ENCODE results near the gene SLC9A3.
"Not testable (repeated sequence)": the region's sequence is repeated elsewhere in the genome, so short reads cannot be mapped to it uniquely, and the experiment has no call there.

The SLC9A3 gene

DNA sequence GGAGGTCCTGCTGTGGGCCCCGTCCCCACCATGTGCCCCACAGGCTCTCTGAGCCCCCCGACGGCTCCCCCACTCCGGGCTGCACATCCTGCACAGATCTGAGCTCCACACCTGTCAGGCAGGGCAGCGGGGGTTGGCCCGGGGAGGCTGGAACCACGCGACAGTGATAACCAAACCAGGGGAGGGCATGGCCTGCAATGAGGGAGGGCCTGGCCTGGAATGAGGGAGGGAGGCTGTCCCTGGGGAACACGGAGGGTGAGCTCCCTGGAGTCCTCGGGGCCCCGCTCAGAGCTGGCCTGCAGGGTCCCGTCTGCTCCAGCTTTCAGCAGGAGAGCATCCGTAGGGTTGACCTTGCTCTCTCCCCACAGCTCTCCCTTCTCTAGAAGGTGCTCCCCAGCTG, 30.5 kb downstream of the SLC9A3 start:
- Mint-ChIP-seq H3K9me3 (no peaks in the 10 kb centered on the region), H3K4me3 (no peak overlapping the region), H3K27me3 (peaks cover 85% of the 10 kb centered on the region), H3K27ac (no peak overlapping the region), H3K36me3 (ENCODE audit: low read depth) (no peaks in the 10 kb centered on the region), H3K4me1 (ENCODE audit: low read depth) (no peaks in the 10 kb centered on the region)
- intact Hi-C loops (cut with micrococcal nuclease), result no loop called here

DNA sequence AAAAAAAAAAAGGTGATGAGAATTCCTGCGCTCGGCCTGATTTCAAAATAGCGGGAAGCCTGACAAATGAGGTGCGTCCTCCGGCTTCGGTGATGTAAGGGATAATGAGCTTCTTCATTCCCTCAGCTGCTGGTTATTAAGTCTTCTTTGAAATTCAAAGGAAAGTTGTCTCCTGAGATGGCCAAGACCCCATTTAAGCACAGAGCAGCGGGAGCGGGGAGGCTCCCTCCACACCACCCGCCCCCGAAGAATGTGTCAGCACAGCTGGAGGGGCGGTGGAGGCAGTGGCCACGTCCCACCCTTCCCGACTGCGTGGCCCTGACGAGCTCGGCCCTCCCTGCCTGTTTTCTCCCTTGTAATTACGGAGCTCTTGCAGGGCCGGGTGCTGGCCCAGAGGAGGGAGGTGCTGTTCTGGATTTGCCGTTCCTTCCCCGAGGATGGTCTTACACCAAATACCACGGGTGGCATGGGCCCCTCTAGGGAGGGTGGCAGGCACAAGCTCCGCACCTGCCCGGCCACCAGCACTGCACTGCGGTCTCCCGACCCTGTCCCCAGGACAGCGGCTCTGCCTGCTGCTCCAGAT, 31.0 kb downstream of the SLC9A3 start:
- no peaks in the 10 kb centered on the region for H3K36me3 Mint-ChIP-seq (ENCODE audit: low read depth)
- H3K4me3 Mint-ChIP-seq, result no peak overlapping the region
- H3K27ac Mint-ChIP-seq, result no peak overlapping the region
- no peaks in the 10 kb centered on the region for H3K4me1 Mint-ChIP-seq (ENCODE audit: low read depth)
- H3K9me3 Mint-ChIP-seq, result no peaks in the 10 kb centered on the region
- intact Hi-C loops (cut with micrococcal nuclease), result no loop called here
- H3K27me3 Mint-ChIP-seq, result peaks cover 85% of the 10 kb centered on the region

DNA sequence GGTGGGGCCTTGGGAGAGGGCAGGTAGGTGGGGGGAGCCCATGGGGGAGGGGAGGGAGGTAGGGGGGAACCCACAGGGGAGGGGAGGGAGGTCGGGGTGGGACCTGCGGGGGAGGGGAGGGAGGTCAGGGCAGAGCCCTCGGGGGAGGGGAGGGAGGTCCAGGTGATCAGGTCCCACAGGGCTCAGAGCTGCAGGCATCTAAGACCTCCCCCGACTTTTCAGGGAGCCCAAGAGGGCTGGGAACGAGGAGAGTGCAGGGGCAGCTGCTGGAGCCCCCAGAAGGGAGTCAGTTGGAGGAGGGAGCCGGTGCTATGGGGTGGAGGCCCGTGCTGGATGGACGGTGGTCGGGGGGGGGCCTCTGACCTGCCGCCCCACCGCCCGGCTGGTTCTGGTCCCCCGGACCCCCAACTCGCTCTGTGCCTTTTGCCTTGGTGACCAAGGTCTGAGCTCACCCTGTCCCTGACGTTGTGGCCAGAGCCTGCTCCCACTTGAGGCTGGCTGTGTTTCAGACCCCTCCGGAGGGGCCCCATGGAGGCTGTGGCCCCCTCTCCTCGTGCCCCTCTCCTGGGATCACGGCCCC, 31.8 kb downstream of the SLC9A3 start:
- intact Hi-C loops (cut with micrococcal nuclease), result no loop called here
- H3K4me3 Mint-ChIP-seq, result no peak overlapping the region
- no peaks in the 10 kb centered on the region for H3K4me1 Mint-ChIP-seq (ENCODE audit: low read depth)
- no peaks in the 10 kb centered on the region for H3K36me3 Mint-ChIP-seq (ENCODE audit: low read depth)
- peaks cover 86% of the 10 kb centered on the region for H3K27me3 Mint-ChIP-seq
- H3K27ac Mint-ChIP-seq, result no peak overlapping the region
- no peaks in the 10 kb centered on the region for H3K9me3 Mint-ChIP-seq

DNA sequence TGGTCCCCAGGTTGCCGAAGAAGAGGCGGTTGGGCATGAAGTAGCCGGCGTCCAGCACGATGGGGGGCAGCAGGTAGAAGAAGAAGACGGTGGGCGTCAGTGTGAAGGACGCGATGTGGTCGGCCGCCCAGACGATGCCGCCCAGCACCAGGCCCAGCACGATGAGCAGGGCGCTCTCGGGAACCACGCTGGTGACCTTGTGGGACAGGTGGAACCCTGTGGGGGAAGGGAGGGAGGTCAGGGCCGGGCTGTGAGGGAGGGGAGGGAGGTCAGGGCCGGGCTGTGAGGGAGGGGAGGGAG, 32.4 kb downstream of the SLC9A3 start:
- Mint-ChIP-seq H3K36me3 (ENCODE audit: low read depth) (no peaks in the 10 kb centered on the region), H3K27me3 (peaks cover 82% of the 10 kb centered on the region), H3K9me3 (no peaks in the 10 kb centered on the region), H3K4me3 (no peak overlapping the region), H3K27ac (no peak overlapping the region), H3K4me1 (ENCODE audit: low read depth) (no peaks in the 10 kb centered on the region)
- intact Hi-C loops (cut with micrococcal nuclease), result no loop called here

DNA sequence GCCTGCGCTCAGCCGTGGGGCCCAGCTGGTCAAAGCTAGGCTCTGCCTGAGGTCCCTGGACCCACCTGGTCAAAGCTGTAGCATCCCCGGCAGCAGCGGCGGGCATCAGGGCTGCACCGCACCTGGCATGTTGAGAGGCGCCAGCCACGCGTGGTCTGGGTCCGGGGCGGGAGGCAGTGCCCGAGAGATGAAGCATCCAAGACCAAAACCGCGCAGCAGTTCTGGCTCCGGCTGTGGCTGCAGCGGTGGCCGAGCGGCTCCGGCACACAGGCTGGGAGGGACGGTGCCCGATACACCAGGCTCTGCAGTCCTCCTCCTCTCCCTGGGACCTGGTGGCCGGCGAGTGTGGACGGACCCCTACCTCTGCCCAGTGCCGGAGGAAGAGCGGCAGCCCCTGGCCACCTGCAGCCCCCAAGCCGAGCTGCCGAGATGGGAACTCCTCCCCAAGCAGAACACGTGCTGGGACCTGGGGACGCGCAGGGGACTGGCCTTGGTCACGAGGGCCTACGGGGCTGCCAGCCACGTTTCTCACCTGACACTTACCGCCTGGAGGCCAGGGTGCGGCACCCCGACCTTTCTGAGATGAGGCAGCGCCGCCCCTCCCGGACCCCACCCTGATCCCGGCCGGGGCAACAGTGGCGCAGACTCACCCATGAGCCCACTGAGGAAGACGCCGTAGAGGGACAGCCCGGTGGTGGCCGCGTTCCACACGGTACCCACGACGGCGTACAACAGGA, 33.0 kb downstream of the SLC9A3 start:
- Mint-ChIP-seq H3K27me3 (peaks cover 79% of the 10 kb centered on the region), H3K4me1 (ENCODE audit: low read depth) (peaks cover 4% of the 10 kb centered on the region), H3K4me3 (no peak overlapping the region), H3K9me3 (no peaks in the 10 kb centered on the region), H3K36me3 (ENCODE audit: low read depth) (no peaks in the 10 kb centered on the region), H3K27ac (no peak overlapping the region)
- intact Hi-C loops (cut with micrococcal nuclease), result no loop called here

DNA sequence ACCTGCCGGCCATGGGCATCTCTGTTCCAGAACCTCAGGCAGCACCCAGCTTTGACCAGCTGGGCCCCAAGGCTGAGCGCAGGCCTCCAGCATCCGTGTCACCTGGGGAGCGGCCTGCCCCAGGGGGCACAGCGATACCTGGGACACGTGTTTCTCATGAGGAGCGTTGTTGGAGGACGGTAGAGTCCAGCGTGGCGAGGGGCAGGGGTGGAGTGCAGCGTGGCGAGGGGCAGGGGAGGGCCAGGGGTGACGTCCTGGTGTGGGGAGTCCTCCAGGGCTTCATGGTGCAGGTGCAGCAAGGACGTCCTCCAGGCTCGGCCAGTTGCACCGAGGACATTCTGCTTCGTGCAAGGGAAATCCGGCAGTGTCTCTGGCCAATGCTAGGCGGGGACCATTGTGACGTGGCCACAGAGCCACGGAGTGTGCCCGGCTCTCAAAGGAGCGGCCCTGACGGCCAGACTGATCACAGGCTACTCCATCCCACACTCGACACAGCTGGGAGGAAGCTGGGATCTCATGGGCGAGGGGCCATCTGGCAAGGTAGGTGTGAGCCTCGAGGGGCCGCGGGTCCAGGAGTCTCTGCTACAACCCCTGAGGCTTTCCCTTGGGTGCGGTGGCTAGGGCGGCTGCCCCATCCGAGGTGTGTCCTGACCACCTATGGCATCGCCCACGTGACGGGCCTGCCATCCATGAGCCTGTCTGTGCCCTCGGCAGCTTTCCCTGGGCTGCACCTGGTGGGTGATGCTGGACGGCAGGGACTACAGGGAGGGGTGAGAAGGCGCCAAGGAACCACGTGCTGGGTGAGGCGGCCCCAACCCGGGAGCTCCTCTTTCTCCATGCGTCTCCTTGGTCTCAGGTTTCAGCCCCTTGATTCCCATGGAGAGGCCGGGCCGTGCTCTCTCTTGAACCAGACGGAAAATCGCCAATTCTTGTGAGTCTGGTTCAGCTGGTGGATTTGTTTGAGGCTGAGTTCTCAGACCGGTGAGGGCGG, 33.8 kb downstream of the SLC9A3 start:
- Mint-ChIP-seq H3K9me3 (no peaks in the 10 kb centered on the region), H3K4me3 (no peak overlapping the region), H3K27me3 (peaks cover 79% of the 10 kb centered on the region), H3K4me1 (ENCODE audit: low read depth) (peaks cover 13% of the 10 kb centered on the region), H3K36me3 (ENCODE audit: low read depth) (no peaks in the 10 kb centered on the region), H3K27ac (no peak overlapping the region)
- intact Hi-C loops (cut with micrococcal nuclease), result no loop called here

DNA sequence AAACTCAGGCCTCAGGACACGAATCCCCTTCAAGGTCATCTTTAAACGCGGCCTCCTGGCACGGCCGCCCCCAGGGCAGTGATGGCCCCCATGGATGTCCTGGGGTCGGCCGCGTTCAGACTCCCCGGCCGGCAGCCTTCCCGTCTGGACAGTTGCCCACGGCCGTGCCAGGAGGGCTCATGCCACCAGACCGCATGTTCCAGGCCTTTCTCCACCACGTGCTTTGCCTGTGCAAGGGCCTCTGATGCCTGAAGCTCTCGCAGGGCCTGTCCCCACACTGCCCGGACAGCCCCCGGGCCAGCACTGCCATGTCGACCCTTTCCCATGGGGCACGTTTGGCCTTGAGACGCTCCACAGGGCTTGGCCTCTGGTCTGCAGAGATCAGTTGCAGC, 34.6 kb downstream of the SLC9A3 start:
- H3K9me3 Mint-ChIP-seq, result no peaks in the 10 kb centered on the region
- H3K27me3 Mint-ChIP-seq, result peaks cover 82% of the 10 kb centered on the region
- no peaks in the 10 kb centered on the region for H3K36me3 Mint-ChIP-seq (ENCODE audit: low read depth)
- peaks cover 20% of the 10 kb centered on the region for H3K4me1 Mint-ChIP-seq (ENCODE audit: low read depth)
- no peak overlapping the region for H3K27ac Mint-ChIP-seq
- intact Hi-C loops (cut with micrococcal nuclease), result loop anchor here (10.0 kb wide), 1 partner anchor 115 kb away; no protein-coding TSS in a partner anchor
- no peak overlapping the region for H3K4me3 Mint-ChIP-seq

DNA sequence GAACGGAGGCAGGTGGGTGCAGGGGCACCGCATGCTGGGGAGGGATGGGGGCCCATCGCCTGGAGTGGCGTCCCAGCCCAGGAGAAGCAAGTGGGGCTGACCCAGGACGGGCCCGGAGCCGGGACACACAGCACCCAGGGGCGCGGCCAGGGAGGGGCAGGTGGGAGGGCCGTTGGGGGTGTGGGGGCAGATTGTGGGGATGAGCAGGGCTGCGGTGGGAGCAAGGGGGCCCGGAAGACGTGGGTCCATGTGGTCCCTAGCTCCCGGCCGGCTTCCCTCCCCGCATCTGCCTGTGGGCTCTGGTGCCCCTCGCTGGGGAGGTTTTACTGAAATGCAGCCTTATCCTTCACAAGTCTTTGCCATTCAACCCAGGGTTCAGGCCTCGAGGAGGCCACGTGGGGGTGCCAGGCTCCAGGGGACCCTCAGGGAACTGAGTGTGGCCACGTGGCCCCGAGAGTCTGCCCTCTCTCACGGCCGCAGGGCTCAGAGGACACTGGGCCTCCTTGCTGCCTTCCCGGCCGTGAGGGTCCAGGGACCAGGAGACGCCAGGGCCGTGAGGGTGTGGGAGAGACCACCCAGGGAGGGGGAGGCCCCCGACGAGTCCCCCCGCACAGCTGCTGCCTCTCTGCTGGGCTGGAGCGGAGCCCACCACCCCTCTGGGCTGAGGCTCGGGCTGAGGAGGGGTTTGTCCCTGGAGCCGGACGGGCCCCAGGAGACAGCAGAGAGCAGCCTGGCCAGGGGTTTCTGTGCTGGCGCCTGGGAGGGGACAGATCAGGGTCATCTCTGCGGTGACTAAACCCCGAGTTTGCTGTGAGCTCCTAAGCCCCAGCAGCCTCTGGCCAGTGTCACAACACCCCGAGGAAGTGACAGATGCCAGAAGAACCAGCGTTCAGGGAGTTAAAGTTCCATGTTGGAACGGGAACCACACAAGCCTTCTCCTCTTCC, 35.2 kb downstream of the SLC9A3 start:
- H3K36me3 Mint-ChIP-seq (ENCODE audit: low read depth), result no peaks in the 10 kb centered on the region
- H3K4me3 Mint-ChIP-seq, result no peak overlapping the region
- H3K4me1 Mint-ChIP-seq (ENCODE audit: low read depth), result peaks cover 20% of the 10 kb centered on the region
- H3K27ac Mint-ChIP-seq, result no peak overlapping the region
- intact Hi-C loops (cut with micrococcal nuclease), result loop anchor here (10.0 kb wide), 1 partner anchor 116 kb away; no protein-coding TSS in a partner anchor
- no peaks in the 10 kb centered on the region for H3K9me3 Mint-ChIP-seq
- peaks cover 80% of the 10 kb centered on the region for H3K27me3 Mint-ChIP-seq

DNA sequence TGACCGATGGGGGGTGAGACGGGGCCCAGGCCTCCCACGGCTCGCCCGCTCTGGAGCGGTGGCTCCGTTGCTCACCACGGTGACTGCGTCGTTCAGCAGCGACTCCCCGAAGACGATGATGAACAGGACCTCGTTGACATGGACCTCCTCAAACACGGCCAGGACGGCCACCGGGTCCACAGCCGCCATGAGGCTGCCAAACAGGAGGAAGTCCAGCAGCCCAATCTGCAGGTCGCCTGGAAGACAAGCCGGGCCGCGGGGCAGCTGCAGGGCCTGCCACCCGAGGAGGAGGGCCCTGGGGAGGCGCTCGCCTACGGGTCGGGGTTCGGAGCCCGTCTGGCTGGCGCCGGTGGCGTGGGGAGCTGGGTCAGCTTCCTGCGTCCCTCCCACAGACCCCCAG, 36.0 kb downstream of the SLC9A3 start:
- no peak overlapping the region for H3K27ac Mint-ChIP-seq
- peaks cover 78% of the 10 kb centered on the region for H3K27me3 Mint-ChIP-seq
- no peaks in the 10 kb centered on the region for H3K36me3 Mint-ChIP-seq (ENCODE audit: low read depth)
- H3K9me3 Mint-ChIP-seq, result no peaks in the 10 kb centered on the region
- H3K4me3 Mint-ChIP-seq, result no peak overlapping the region
- peaks cover 20% of the 10 kb centered on the region for H3K4me1 Mint-ChIP-seq (ENCODE audit: low read depth)
- intact Hi-C loops (cut with micrococcal nuclease), result loop anchor here (10.0 kb wide), 1 partner anchor 117 kb away; no protein-coding TSS in a partner anchor

DNA sequence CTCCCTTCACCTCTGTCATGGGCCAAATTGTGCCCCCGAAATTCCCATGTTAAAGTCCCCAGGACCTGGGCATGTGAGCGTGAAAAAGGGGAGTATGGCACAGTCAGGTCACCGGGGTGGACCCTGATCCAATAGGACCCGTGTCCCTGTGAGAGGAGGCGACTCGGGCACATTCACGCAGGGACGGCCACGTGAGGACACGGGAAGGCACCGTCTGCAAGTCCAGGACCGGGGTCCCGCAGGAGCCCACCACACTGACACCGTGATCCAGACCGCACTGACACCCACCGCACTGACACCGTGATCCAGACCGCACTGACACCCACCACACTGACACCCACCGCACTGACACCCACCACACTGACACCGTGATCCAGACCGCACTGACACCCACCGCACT, 37.7 kb downstream of the SLC9A3 start:
- not testable (repeated sequence) for H3K36me3 Mint-ChIP-seq (ENCODE audit: low read depth); H3K9me3 Mint-ChIP-seq

DNA sequence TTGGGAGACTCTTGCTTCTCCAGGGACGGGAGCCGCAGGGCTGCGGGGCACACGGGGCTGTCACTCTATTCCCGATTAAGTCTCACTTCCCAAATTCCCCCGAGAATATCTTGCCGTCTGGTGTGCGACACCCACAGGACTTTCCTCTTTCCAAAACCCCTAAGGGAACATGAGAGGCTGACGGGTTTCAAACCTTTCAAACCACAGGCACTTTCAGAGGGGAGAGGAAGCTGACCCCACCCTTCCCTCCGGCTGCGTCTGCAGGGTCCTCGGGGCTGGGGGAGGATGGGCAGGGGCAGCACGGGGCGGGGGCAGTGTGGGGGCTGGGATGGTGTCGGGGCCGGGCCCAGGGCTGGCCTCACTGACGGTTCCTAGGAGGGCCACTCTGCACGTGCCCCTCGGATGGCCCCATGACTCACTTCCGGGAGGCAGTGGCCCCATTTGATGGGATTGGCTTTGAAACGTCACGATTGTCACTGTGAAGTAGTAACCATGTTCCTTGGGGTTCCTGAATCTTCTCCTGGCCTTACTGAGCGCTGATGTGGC, 38.2 kb downstream of the SLC9A3 start:
- Mint-ChIP-seq H3K27ac (peak overlapping the region; percentile 35), H3K27me3 (peaks cover 80% of the 10 kb centered on the region), H3K4me3 (no peak overlapping the region), H3K9me3 (no peaks in the 10 kb centered on the region), H3K36me3 (ENCODE audit: low read depth) (no peaks in the 10 kb centered on the region), H3K4me1 (ENCODE audit: low read depth) (peaks cover 20% of the 10 kb centered on the region)
- intact Hi-C loops (cut with micrococcal nuclease), result loop anchor here (10.0 kb wide), 1 partner anchor 119 kb away; no protein-coding TSS in a partner anchor

More for the DNA sequence above, 37.7 kb downstream of the SLC9A3 start:
- intact Hi-C loops (cut with micrococcal nuclease), result loop anchor here (10.0 kb wide), 1 partner anchor 118 kb away; no protein-coding TSS in a partner anchor
- H3K27ac Mint-ChIP-seq, result peak overlapping the region; percentile 35
- H3K27me3 Mint-ChIP-seq, result peaks cover 80% of the 10 kb centered on the region
- H3K4me1 Mint-ChIP-seq (ENCODE audit: low read depth), result peaks cover 20% of the 10 kb centered on the region
- not testable (repeated sequence) for H3K4me3 Mint-ChIP-seq

DNA sequence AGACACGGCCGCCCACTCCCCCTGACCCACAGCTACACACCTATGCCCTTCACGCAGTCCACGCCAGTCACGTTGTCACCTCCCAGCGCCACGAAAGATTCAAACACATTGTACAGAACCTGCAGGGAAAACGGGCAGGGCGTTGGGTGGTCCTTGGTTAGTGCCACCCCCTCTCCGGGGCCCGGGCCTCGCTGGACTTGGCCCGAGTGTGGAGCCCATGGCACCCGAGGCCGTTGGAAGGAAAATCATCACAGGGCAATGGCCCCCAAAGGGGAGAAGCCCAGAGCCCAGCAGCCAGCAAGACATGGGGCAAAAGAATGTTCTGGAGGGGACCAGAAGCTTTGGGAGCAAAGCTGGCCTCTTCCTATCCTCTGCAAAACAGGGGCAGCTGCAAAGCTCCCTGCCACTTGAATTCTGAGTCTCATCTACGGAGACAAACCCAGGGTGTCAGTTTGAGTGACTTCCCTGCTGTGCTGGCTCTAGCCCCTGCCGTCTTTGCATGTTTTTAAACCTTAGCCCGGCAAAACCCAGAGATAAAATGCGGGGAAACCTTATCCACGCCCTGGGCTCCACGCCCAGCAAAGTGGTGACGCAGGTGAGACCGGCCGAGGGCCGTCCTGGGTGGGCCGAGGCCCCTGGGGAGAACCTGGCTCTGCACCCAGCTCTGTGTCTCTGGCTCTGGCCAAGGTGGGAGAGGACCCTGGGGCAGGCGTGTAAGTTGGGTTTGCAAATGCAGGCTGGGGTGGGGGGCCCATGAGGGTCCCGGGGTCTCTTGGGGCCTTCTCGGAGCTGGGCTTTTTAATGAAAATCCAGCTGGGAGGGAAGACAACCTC, 38.9 kb downstream of the SLC9A3 start:
- intact Hi-C loops (cut with micrococcal nuclease), result loop anchor here (10.0 kb wide), 1 partner anchor 119 kb away; no protein-coding TSS in a partner anchor
- Mint-ChIP-seq H3K9me3 (no peaks in the 10 kb centered on the region), H3K36me3 (ENCODE audit: low read depth) (no peaks in the 10 kb centered on the region), H3K27ac (peak overlapping the region; percentile 35), H3K4me1 (ENCODE audit: low read depth) (peaks cover 20% of the 10 kb centered on the region), H3K4me3 (no peak overlapping the region), H3K27me3 (peaks cover 79% of the 10 kb centered on the region)

Data from dendritic cell treated with granulocyte-macrophage colony-stimulating factor and Interleukin-4, amounts not matched to agents 40 ng/mL and 50 ng/mL, for 4 days (primary cell).